Ureter (tissue), 1 donor: ENCODE results near the gene TMEM184B. TPM values are rescaled to one million over a fixed set of nuclear protein-coding genes. Genes with fewer than 3 reads are reported as not detected.

ENCODE experiments used
- DNase-seq: peaks from one replicate; pipeline ENCODE4 v3.0.0-alpha.2; 2020; ENCODE audit warnings: low spot score
- total RNA-seq: library from RNA; stranded (reverse); gene quantifications from one replicate; pipeline ENCODE4 v1.2.4, GENCODE V29; 2023
- donor health status: DM: yes; HTN: yes; CAD: no.

TMEM184B gene
- total RNA-seq, 1 donor from 2014 or later: 77.7 TPM

DNA sequence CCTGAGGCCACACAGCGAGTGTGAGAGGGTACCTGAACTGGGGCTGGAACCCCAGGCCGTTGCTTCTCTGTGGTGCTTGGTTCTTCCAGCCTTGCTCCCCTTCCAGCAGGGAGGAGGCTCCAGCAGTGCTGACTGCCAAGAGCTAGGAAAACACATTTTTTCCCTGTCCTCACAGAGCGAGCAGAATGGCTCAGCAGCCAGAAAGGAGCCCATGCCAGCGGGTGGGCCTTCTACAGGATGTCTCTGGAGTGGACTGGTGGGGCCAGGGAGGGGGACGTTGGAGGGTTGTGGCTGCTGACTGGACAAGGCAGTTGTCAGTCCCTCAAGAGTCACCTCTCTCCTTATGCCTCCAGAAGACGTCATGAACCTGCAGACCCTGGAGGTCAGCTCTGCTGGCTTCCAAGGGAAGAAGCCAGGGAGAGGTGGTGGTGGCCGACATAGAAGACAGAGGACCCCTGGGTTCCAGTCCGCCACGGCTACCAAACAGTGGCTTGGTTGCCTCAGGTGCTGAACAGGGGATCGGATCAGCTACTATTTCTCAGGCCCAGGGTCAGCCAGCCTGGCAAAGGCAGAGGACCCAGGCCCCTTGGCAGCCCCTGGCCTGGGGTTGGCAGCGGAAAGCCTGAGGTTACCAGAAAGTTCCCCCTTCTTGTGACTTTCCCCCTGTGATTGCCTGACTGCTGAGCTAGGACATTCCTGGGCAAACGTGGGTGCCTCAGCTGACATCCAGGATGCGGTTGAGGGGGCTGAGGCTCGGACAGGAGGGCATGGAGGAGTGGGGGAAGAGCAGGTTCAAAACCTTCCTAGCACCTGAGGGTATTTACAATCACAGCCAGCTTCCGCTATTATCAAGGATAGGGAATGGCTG, 67.3 kb downstream of the TMEM184B start:
- peak; percentile 80 for DNase-seq

DNA sequence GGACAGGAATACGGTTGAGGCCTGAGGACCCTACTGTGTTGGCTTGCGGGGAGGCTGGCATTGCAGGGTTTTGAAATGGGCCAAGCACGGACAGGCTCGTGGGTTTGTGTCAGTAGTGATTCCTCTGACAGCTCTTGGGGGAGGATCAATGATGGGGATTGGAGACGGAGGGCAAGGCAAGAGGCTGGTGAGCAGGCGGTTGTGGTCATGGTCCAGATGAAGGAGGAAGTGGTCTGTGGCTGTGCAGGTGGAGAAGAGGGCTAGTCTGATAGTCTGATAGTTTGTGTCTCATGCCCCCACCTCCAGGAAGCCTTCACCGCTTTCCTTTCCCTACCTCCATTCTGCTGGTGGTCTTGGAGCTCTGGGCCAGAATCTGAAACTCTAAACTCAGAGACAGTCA, 68.0 kb downstream of the TMEM184B start:
- DNase-seq: no peak

DNA sequence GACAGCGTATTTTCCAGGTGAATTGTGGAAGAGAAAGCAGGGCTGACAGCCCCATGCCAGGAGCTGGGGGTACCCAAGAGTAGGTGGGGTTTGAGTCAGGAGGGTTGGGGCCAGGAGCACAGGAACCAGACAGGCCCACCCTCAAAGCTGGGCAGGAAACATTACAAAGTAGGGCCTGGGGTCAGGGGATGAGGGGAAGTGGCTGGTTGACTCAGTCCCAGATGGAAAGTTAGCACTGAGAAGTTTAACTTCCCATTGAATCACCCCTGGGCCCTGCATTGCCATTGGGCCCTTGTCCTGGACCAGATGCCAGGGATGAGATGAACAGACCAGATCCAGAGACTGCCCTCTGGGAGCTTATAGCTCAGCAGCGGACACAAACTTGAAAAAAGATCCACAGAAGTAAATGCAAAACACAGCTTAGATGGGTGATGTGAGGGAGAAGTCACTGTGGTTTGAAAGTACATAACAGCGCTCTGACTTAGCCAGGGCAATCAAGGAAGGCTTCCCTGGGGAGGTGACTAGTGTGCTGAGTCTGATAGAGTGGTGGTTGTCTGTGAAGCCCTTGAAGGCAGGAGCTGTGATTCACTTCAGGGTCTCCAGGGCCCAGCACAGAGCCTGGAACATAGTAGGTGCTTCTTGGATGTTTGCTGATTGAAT, 68.8 kb downstream of the TMEM184B start:
- DNase-seq: no peak

DNA sequence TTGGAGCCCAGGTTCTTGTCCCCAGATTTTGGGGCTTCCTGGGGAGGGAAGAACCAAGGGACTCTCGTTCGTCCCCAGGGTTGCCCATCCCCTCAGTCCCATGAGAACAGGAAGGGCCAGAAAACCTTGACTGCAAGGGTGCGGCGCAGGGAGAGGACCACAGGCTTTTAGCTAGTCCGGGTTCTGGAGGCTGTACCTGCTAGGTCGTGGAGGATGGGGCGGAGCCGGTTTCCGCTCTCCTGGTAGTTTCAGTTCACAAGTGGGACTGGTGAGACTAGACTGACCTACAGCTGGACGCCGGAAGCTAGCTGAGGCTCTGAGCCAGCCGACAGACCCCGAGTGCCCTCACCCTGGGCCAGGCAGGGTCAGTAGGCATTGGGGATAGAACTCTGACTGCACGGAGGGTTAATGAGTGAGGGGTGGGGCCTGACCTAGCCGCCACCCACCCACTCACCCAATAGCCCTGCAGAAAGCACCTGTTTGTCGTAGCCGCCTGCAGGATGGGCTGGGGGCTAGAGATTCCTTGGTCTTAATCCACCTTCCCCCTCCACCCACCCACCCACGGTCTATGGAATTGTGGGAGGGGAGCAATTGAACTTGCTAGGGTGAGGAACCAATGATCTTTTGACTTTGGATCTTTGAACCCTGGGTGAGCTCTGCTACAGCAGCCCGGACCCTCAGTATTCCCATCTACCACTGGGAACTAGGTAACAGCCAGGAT, 69.6 kb downstream of the TMEM184B start:
- DNase-seq: peak; percentile 86

DNA sequence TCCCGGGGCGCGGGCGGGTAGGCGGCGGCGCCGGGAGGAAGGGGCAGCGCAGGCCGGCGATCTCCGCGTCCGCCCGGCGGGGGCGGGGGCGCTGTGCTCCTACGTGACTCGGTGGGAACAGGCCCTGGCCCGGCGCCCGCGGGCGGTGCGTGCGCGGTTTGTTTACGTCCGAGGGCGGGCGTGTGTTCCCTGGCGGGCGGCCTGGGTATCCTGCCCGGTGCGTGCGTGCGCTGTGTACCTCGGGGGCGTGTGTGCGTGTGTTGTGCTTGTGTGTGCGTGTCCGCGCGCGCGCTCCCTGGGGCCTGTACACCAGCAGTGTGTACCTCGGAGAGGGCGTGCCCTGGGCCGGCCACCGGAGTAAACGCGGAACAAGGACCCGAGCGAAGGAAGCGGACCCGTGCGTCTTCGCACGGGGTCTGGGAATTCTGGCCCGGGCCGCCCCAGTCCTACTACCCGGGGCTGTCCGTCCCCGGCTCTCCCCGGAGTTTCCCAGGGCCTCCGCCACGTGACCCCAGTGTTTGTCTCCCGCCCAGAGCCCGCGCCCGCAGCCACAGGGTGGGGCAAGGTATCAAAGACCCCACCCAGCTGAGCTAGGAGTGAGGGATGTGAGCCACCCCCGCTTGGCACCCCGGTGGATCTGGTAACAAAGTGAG, 70.2 kb downstream of the TMEM184B start:
- peak; percentile 90 for DNase-seq

DNA sequence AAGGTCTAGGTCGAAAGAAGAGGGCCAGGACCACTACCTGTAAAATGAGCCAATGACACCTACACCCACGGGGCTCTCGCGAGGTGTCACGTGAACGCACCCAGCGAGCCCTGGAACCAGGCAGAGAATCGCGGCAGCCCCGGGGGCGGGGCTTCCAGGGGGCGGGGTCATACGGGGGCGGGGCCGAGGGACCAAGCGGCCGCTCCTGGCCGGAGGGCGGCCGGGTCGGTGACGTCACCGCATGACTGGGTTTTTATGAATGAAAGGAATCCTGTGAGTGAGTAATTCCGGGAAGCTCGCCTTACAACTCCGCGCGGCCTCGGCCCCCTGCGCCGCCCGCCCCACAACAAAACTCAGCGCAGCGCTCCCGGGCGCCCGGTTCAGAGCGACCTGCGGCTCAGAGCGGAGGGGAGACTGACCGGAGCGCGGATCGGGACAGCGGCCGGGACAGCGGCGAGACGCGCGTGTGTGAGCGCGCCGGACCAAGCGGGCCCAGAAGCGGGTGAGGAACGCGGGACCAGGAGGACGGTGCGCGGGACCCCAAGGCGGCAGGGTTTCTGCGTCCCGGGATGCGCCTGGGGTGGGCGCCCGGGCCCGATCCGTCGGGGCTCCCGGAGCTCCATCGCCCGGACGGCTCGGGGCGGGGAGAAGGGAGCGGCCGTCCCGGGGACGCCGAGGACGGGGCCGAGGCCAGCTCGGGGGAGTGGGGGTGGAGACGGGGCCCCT, 70.9 kb downstream of the TMEM184B start, which contains the start of gene MAFF:
TSS of gene MAFF (plus strand) at position 284 of the 726 bp plus-strand sequence. CDS start 11,860 bp downstream, outside the sequence.
- peak; percentile 98 for DNase-seq

DNA sequence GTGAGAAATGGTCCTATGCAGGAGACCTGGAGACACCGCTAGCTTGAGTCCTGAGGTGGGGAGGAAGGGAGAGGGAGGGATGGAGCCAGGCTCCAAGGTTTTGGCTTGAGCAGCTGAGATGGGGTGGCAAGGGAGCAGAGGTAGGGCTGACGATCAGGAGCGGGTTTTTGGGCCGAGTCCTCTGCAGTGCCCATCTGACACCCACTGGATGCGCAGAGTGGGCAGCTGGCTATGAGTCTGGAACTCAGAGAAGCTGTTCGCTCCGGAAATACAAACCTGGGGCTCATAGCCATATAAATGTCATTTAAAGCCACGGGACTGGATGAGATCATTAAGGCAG, 71.5 kb downstream of the TMEM184B start:
- no peak for DNase-seq

DNA sequence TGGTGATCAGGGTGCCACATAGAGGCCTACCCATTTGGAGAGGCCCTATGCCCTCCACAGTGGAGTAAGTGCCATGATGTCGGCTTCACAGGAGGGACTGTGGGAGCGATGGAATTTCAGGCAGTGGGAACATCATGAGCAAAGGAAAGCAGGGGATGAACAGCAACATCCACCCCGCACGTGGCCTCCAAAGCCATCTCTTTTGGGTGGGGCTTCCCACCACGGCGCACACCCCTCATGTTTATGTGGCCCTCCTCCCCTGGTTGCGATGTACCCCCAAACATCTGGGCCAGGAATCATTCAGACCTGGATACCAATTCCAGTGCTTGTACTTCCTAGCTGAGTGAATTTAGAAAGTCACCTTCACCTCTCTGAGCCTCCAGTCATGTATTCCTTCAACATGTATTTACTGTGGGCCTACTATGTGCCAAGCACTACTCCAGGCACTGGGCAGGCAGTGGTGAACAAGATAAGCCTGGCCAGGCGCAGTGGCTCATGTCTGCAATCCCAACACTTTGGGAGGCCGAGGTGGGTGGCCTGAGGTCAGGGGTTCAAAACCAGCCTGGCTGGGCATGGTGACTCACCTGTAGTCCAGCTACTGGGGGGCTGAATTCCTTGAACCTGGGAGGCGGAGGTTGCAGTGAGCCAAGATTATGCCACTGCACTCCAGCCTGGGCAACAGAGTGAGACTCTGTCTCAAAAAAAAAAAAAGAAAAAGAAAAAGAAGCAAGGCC, 72.8 kb downstream of the TMEM184B start:
- no peak for DNase-seq

DNA sequence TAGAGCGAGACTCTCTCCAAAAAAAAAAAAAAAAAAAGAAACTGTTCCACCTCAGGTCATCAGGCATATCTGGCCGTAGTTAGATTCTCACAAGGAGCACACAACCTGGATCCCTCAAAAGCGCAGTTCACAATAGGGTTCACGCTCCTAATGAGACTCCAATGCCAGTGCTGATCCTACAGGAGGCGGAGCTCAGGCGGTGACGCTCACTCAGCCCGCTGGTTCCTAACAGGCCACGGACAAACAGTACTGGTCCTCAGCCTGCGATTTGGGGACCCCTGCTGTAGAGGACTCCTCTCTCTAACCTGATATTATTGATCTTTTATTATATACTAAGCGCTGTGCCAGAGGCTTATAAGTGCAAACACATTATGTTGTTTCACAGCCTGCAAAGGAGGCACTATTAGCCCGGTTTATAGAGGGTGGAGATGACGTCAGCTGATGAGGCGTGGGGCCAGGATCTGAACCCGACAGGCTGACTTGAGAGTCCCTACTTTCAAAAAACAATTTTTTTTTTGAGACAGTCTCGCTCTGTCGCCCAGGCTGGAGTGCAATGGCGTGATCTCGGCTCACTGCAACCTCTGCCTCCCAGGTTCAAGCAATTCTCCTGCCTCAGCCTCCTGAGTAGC, 75.9 kb downstream of the TMEM184B start:
- no peak for DNase-seq

DNA sequence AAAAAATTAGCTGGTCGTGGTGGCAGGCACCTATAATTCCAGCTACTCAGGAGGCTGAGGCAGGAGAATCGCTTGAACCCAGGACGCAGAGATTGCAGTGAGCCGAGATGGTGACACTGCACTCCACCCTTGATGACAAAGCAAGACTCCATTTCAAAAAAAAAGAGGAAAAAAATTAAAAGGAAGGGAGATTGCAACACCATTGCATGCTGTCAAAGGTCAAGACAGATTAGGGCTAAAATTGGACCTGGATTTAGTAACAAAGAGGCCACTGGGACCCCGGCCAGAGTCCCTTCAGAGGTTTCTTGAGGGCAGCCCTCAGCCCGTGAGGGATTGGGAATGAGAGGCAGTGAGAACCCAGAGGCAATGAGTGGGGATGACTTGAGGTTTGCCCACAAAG, 79.2 kb downstream of the TMEM184B start:
- no peak for DNase-seq

DNA sequence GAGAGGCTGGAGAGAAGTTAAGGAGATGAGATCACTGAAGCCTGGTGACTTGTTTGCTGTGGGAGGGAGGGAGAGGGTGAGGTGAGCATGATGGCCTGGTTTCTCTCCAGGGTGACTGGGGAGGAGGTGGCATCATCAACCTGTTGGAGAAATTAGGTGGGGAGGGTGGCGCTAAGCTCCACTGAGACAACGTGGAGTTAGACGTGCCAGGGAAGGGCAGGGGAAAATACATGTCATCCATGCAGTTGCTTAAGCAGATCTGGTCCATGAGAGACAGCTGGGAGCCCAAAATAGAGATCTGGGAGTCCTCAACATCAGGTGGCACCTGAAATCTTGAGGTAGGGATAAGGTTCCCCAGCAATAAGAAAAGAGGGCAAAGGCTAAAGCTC, 80.3 kb downstream of the TMEM184B start:
- DNase-seq: no peak

DNA sequence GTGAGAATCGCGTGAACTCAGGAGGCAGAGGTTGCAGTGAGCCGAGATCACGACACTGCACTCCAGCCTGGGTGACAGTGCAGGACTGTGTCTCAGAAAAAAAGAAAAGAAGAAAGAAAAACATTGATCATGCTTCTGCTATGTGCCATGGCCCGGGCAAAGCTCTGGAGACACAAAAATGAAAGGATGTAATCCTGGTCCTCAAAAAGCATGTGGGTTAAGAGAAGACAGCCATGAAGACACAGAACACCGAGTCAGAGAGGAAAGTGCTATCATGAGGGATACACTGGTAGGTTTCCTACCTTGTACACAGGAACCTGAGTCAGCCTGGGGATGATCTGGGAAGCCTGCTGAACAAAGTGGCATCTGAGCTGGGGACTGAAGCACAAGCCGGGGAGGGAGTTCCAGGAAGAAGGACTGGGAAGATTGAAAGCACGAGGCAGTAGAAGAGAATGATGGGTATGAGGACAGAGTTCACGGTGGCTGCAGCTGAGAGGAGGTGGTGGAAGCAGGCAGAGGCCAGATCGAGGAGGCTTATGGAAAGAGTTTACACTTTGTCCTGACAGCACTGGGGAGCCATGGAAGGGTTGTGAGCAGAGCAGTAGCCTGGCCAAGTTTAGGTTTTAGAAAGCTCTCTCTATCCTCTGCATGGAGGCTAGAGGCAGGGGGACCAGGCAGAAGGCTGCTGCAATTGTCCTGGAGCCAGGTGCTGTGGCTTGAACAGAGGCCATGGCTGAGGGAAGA, 80.9 kb downstream of the TMEM184B start:
- DNase-seq: no peak

DNA sequence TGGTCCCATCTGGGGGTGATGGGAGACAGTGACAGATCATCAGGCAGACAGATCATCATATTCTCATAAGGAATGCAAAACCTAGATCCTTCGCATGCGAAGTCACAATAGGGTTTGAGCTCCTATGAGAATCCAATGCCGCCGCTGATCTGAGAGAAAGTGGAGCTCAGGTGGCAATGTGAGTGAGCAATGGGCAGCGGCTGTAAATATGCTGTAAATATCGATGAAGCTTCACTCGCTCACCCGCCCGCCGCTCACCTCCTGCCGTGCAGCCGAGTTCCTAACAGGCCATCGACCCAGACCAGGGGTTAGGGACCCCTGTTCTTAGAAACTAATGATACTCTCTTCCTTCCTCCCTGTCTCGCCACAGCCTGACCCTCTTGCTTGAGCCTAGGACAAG, 81.8 kb downstream of the TMEM184B start:
- no peak for DNase-seq

DNA sequence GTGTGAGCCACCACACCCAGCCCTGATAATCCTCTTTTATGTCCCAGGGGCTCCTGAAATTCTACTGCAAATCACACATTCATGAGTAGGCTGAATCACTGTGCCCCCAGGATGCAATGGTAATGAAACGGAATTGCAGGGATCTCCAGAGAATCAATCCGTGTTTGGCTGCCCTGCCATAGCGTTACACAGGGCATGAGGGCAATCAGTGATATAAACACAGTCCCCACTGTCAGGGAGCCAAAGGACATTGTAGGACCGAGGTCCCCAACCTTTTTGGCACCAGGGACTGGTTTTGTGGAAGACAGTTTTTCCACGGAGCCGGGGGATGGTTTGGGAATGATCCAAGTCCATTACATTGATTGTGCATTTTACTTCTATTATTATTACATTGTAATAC, 82.2 kb downstream of the TMEM184B start:
- DNase-seq: no peak

DNA sequence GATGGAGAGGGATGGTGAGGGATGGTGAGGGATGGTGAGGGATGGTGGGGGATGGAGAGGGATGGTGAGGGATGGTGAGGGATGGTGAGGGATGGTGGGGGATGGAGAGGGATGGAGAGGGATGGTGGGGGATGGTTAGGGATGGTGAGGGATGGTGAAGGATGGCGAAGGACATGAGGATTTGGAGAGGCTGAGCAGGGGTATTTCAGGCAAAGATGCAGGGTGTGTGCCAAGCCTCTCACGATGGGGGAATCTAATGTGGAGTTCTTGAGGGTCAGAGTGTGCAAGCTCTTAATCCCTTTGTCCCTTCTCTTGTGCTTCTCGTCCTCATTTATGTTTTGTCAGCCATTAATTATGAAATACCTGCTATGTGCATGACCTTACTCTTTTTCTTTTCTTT, 83.7 kb downstream of the TMEM184B start:
- no peak for DNase-seq

DNA sequence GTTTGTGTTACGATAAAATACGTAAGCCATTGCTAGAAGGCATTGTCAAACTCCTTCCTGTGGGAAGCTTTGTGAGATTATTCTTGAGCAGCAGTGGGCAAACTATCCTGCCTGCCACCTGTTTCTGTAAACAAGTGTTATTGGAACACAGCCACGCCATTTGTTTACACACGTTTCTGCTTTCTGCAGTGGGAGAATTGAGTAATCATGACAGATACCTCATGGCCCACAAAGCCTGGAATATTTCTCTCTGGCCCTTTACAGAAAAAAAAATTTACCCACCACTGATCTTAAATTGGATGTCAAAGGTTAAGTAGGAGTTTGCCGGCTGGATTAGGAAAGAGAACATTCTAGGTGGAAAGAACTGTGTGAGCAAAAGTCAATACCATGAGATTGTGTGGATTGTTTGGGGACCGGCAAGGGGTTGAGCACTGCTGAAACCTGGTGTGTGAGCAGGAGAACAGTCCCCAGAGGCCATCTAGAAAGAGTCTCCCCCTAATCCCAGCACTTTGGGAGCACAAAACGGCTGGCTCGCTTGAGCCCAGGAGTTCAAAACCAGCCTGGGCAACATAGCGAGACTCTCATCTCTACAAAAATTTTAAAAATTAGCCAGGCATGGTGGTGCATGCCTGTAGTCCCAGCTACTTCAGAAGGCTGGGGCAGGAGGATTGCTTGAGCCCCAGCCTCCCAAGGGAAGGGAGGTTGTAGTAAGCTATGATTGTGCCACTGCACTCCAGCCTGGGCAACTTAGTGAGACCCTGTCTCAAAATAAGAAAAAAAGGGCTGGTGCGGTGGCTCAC, 85.2 kb downstream of the TMEM184B start:
- DNase-seq: no peak

DNA sequence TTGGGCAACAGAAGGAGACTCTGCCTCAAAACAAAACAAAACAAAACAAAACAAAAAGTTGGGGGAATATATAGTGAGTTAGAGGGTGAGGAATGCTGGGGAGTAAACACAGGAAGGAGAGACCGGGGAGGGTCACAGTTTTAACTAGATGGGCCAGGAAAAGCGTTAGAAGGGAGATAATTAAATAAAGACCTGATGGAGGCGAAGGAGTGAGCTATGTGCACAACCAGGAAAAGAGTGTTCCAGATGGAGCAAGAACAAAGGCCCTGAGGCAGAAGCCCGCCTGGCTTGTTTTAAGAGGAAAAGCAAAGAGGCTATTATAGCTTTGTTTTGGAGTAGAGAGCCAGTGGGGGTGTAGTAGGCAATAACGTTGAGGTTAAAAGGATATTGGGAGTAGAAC, 86.4 kb downstream of the TMEM184B start:
- no peak for DNase-seq

DNA sequence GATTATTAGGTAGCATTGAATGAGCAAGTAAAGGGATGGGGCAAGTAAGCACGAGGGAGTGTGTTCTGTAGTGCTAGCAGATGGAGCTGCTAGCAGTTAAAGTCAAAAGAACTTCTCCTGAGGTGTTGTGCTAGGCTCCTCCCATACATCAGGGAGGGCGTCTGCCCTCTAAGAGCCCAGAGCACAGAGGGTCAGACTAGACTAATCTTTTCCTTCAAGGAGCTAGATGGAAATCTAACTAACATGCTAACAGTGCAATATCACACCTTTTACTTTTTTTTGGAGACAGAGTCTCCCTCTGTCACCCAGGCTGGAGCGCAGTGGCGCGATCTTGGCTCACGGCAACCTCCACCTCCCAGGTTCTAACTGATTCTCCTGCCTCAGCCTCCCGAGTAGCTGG, 88.0 kb downstream of the TMEM184B start:
- no peak for DNase-seq
